K562 (cell line): ENCODE data around the gene EEF1A1. TPM values are rescaled to one million over a fixed set of nuclear protein-coding genes. Genes with fewer than 3 reads are reported as not detected.

Experiments
- ATAC-seq: fragments of 200-7000 bp; cut with Tn5 transposase; 3 replicates; pipeline ENCODE4 v1.9.1; 2020; ENCODE audit warnings: moderate library complexity
- BruUV-seq: library from RNA; stranded (reverse); fragments of 400-500 nt; replicated peaks from 2 replicates; lab custom pipeline; 2021; lab: Mats Ljungman, UMichigan
- CTCF ChIA-PET: fragments of 300-600 bp; formaldehyde crosslinking; extraction: SDS; loops from one replicate; lab custom pipeline; 2021; ENCODE audit warnings: low intra/inter-chr PET ratio; lab: Yijun Ruan, JAX
- POLR2A ChIA-PET: fragments of 300-600, 350-650 bp; sonication (Branson Sonifier 250); formaldehyde crosslinking; extraction: SDS; loops from one replicate; lab custom pipeline; 2021; ENCODE audit warnings: antibody characterized with exemption, inconsistent platforms; lab: Yijun Ruan, JAX
- DNase-seq, 4 experiments: peaks; one replicate each; pipeline versions ENCODE4 v3.0.0 to v3.0.0-alpha.2; 2011 to 2018; ENCODE audit warnings: low spot score in 3 of 4, mixed read lengths in 3 of 4; ENCODE audit errors: extremely low read depth in 1 of 4
- FAIRE-seq: peaks from 2 replicates; lab custom pipeline; 2011; peaks lifted over from hg19 to GRCh38; lab: Jason Lieb, UNC
- H2AFZ ChIP-seq: 2 replicates; pipeline ENCODE4 v1.6.0; 2011; ENCODE audit warnings: low read depth, low read length, control low read depth, inconsistent platforms
- H3K27ac ChIP-seq: fragments of 200-600 bp; 3 replicates; pipeline ENCODE4 v1.8.0; 2011; ENCODE audit warnings: low read depth, mild to moderate bottlenecking, control low read depth, inconsistent platforms, low read length, moderate library complexity, mixed read lengths; ENCODE audit errors: extremely low read depth
- H3K27me3 ChIP-seq, 2 experiments: fragments of 300-600 bp in 1 of 2; 2 replicates in 1 of 2; 3 replicates in 1 of 2; pipeline versions ENCODE4 v1.6.0 to v1.8.0; 2011; ENCODE audit warnings: inconsistent platforms in 2 of 2, low read length in 2 of 2, mild to moderate bottlenecking in 1 of 2, mixed read lengths in 1 of 2, moderate library complexity in 1 of 2; ENCODE audit not compliant: control insufficient read depth in 2 of 2, insufficient read depth in 2 of 2
- H3K36me3 ChIP-seq: fragments of 300-600 bp; 3 replicates; pipeline ENCODE4 v1.8.0; 2011; ENCODE audit warnings: mild to moderate bottlenecking, low read length, inconsistent platforms; ENCODE audit not compliant: control insufficient read depth, insufficient read depth
- H3K4me1 ChIP-seq, 2 experiments: fragments of 200-600 bp in 1 of 2; replicated peaks in 1 of 2; 2 replicates in 1 of 2; 3 replicates in 1 of 2; pipeline versions ENCODE4 v1.5.1 to v1.8.0; 2011; ENCODE audit warnings: inconsistent platforms in 2 of 2, low read length in 2 of 2, mild to moderate bottlenecking in 1 of 2, mixed read lengths in 1 of 2, moderate library complexity in 1 of 2; ENCODE audit not compliant: control insufficient read depth in 2 of 2, insufficient read depth in 2 of 2
- H3K4me2 ChIP-seq: 2 replicates; pipeline ENCODE4 v1.6.1; 2011; ENCODE audit warnings: low read length, control low read depth, inconsistent platforms, mixed read lengths; ENCODE audit not compliant: insufficient read depth
- H3K4me3 ChIP-seq: fragments of 200-600 bp; sonication (generic), shearing (Covaris generic); 2 replicates; pipeline ENCODE4 v1.5.1; 2016; ENCODE audit warnings: control low read depth, inconsistent platforms
- H3K79me2 ChIP-seq: fragments of 200-600 bp; 3 replicates; pipeline ENCODE4 v1.8.0; 2011; ENCODE audit warnings: low read length, inconsistent platforms; ENCODE audit not compliant: control insufficient read depth, insufficient read depth
- H3K9ac ChIP-seq, 2 experiments: 2 replicates each; pipeline versions ENCODE4 v1.6.0 to v1.6.1; 2011; ENCODE audit warnings: low read depth in 2 of 2, low read length in 2 of 2, control low read depth in 1 of 2, inconsistent platforms in 1 of 2, mild to moderate bottlenecking in 1 of 2, mixed read lengths in 1 of 2; ENCODE audit not compliant: insufficient read depth in 1 of 2
- H3K9me1 ChIP-seq: one replicate; pipeline ENCODE4 v1.6.0; 2011; ENCODE audit warnings: inconsistent platforms, mild to moderate bottlenecking, low read length, moderate library complexity; ENCODE audit not compliant: control insufficient read depth, insufficient read depth
- H3K9me3 ChIP-seq: replicated peaks from 2 replicates; pipeline ENCODE4 v1.5.1; 2011; ENCODE audit warnings: low read depth, low read length, inconsistent platforms; ENCODE audit not compliant: control insufficient read depth, insufficient read depth
- H4K20me1 ChIP-seq: replicated peaks from 2 replicates; pipeline ENCODE4 v1.6.1; 2011; ENCODE audit warnings: low read length, inconsistent platforms, mixed read lengths; ENCODE audit not compliant: control insufficient read depth, insufficient read depth
- BRD4 ChIP-seq: fragments of 200-600 bp; sonication (generic); IDR thresholded peaks from 2 replicates; pipeline ENCODE4 v1.6.1; 2017; ENCODE audit warnings: inconsistent platforms
- E4F1 ChIP-seq: fragments of 250-450 bp; sonication (Bioruptor Pico); IDR thresholded peaks from 2 replicates; pipeline ENCODE4 v1.5.0; 2021; ENCODE audit warnings: mild to moderate bottlenecking, borderline replicate concordance
- FOXJ3 ChIP-seq: sonication (generic); formaldehyde crosslinking; IDR thresholded peaks from 2 replicates; pipeline ENCODE4 v1.4.0; 2020; ENCODE audit warnings: mild to moderate bottlenecking, missing genetic modification reagents
- MCM3 ChIP-seq: fragments of 450-650 bp; IDR thresholded peaks from 2 replicates; pipeline ENCODE4 v1.6.1; 2016
- MITF ChIP-seq: IDR thresholded peaks from 2 replicates; pipeline ENCODE4 v1.6.1; 2014; ENCODE audit warnings: antibody characterized with exemption
- ZBTB40 ChIP-seq, 2 experiments: fragments of 450-650 bp in 1 of 2; sonication (generic) in 1 of 2; formaldehyde crosslinking in 1 of 2; IDR thresholded peaks; 2 replicates each; pipeline versions ENCODE4 v1.7.1 to v1.9.0; 2016 to 2022; ENCODE audit warnings: inconsistent platforms in 1 of 2, mild to moderate bottlenecking in 1 of 2, missing genetic modification reagents in 1 of 2
- ZBTB8A ChIP-seq: fragments of 450-650 bp; IDR thresholded peaks from 2 replicates; pipeline ENCODE4 v1.6.1; 2018; ENCODE audit warnings: mild to moderate bottlenecking, moderate library complexity; ENCODE audit not compliant: partially characterized antibody
- WGBS: fragments of 100-300 bp; shearing (Covaris generic); methylation state at CpG from one replicate; pipeline ENCODE4 v1.1.6; 2016; ENCODE audit warnings: low coverage, mixed read lengths; ENCODE audit not compliant: insufficient coverage; ENCODE audit errors: missing lambda C conversion rate; 5-methylcytosine and 5-hydroxymethylcytosine counted together
- in situ Hi-C: fragments of 300-500 bp; cut with MboI; formaldehyde crosslinking; loops from 4 replicates; pipeline ENCODE4 v1.15.0; 2018; ENCODE audit warnings: inconsistent platforms, mixed read lengths
- intact Hi-C: fragments of 100-400 bp; cut with micrococcal nuclease; formaldehyde crosslinking; loops from 2 replicates; pipeline ENCODE4 v1.14.2; 2022
- polyA plus RNA-seq, 8 experiments: library from polyadenylated mRNA; depleted of rRNA in 4 of 8; stranded (reverse) in 5 of 8; unstranded in 3 of 8; fragments of >200 nt; fragmentation: Nextera tagmentation in 2 of 8; fragmentation: Illumina TruSeq in 1 of 8; extraction: Ambion mirVana in 2 of 8; extraction: Trizol in 1 of 8; gene quantifications; 2 replicates each; pipeline versions ENCODE4 v1.2.1 to v1.2.3, GENCODE V29; 2011 to 2014; ENCODE audit warnings: inconsistent platforms in 1 of 8, missing spikeins in 1 of 8
- total RNA-seq, 7 experiments: library from RNA; depleted of rRNA in 6 of 7; stranded (reverse); fragments of >200 nt in 6 of 7; fragmentation: Illumina TruSeq in 2 of 7; extraction: Trizol in 2 of 7; gene quantifications; 2 replicates each; pipeline versions ENCODE4 v1.2.1 to v1.2.3, GENCODE V29; 2011 to 2021; ENCODE audit warnings: low replicate concordance in 1 of 7

EEF1A1 gene
- total and polyA plus RNA-seq, 9 of the 15 experiments (the other 6 are each of a cell fraction or from before 2014, with no cell fraction given) = 6,453 to 17,323 (median 11,082) TPM

- Histone ChIP-seq H3K9ac (peak overlapping the region; percentile 99 to 100), H3K27ac (peak overlapping the region; percentile 96), H3K79me2 (peaks cover 75% of the 10 kb centered on the region), H3K4me1 (peaks cover 6 to 7% of the 10 kb centered on the region in 2 experiments; a peak in 3 of 5 replicates), H3K27me3 (no peaks in the 10 kb centered on the region), H3K4me3 (peak overlapping the region; percentile 80), H3K4me2 (peak overlapping the region; percentile 92), H2AFZ (no peak overlapping the region), H4K20me1 (peaks cover 36% of the 10 kb centered on the region), H3K9me1 (no peaks in the 10 kb centered on the region), H3K36me3 (peaks cover 54% of the 10 kb centered on the region), H3K9me3 (no peaks in the 10 kb centered on the region)
- no peak for FAIRE-seq
- intact Hi-C loops = loop anchor here (5.0 to 10.0 kb wide), 2 partner anchors 958 to 1765 kb away; partner anchors contain the start of gene TMEM30A
- POLR2A ChIA-PET = interaction anchor here (0.6 to 5.2 kb wide), 41 partner anchors 9 to 959 kb away, joined by 3 to 91 read pairs (median 6); partner anchors contain the start of genes MTO1 and SLC17A5
- CTCF ChIA-PET = no interaction called here
- no TSS peak for BruUV-seq
- ATAC-seq = peak; percentile 55
- 2% methylated on average over 35 of the region's 56 CpGs for WGBS
- in situ Hi-C loops = loop anchor here (5.0 kb wide), 1 partner anchor 67 kb away; no protein-coding TSS in a partner anchor
- DNase-seq = peak; percentile 56 to 78 (median 68)
- TF ChIP-seq MCM3 (no peak), MITF (no peak), ZBTB8A (no peak), BRD4 (no peak), E4F1 (CRISPR knock-in tag) (no peak), FOXJ3 (CRISPR knock-in tag) (no peak), ZBTB40 (IDR thresholded peaks at IDR 0.05) (no peak), ZBTB40 (CRISPR knock-in tag; IDR thresholded peaks at IDR 0.05) (peak; percentile 45; the same call in 1 of the 2 replicates)
These were observed 725 bp downstream of the EEF1A1 start for GRCh38 chr6:73519926-73520687.
